GM12874 (cell line): ENCODE data around the gene TMEM63A.

Source experiments
- TF ChIP-seq, protein P1 (sequence below): IDR thresholded peaks from 2 replicates; pipeline ENCODE4 v1.5.1; 2011; ENCODE audit warnings: low read depth, mild to moderate bottlenecking, control low read depth, low read length, moderate library complexity; ENCODE audit not compliant: insufficient read depth

Gene TMEM63A

DNA sequence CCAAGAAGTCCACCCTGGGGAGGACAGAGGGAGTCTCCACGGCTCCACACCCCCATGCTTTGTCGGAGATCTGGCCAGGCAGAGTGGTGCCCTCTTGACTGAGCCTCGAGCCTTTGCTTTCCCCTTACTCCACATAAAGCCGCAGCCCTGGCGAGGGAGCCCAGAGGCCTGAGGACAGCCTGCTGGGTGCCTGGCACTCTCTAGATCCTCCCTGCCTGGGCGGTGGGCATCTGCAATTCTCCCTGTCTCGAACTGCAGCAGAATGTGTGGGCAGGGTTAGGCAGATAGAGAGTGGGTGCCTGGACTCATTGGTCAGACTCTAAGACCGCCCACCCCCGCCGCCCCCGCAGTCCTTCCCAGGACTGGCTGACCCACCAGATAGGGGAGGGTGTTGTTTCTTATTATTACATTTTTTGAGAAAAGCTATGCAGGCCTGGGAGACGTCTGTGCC lies 58.3 kb downstream of the TMEM63A start:
- TF ChIP-seq, protein P1, sequence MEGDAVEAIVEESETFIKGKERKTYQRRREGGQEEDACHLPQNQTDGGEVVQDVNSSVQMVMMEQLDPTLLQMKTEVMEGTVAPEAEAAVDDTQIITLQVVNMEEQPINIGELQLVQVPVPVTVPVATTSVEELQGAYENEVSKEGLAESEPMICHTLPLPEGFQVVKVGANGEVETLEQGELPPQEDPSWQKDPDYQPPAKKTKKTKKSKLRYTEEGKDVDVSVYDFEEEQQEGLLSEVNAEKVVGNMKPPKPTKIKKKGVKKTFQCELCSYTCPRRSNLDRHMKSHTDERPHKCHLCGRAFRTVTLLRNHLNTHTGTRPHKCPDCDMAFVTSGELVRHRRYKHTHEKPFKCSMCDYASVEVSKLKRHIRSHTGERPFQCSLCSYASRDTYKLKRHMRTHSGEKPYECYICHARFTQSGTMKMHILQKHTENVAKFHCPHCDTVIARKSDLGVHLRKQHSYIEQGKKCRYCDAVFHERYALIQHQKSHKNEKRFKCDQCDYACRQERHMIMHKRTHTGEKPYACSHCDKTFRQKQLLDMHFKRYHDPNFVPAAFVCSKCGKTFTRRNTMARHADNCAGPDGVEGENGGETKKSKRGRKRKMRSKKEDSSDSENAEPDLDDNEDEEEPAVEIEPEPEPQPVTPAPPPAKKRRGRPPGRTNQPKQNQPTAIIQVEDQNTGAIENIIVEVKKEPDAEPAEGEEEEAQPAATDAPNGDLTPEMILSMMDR, result no peak

GRCh38 chr1:225822655-225823403 lies 59.4 kb downstream of the TMEM63A start:
- TF ChIP-seq, protein P1, result no peak

DNA sequence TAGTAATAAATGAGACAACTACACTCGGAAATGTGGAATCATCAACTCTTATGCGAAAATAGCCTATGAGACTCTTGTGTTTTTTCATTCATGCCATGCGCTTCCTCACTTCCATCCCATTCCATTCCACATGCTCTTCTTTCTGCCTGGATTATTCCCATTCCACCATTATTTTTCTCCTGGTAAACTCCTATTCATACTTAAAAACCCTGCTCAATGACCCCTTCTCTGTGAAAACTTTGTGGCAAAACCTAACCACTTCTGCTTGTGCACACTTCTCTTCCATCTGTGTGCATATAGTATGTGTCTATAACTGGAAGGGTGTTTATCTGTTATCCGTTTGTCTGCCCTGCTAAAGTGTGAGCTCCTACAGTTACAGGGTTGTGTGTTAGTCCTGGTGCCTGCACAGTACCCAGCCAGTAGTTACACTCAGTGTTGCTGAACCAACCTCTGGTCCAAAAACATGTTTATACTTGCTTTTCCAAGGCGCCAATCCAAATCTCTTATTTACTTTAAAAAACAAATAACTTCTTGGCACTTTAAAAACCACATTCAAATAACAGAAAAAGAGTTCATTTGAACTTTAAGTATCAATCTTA lies 61.6 kb downstream of the TMEM63A start:
- TF ChIP-seq, protein P1, result no peak

DNA sequence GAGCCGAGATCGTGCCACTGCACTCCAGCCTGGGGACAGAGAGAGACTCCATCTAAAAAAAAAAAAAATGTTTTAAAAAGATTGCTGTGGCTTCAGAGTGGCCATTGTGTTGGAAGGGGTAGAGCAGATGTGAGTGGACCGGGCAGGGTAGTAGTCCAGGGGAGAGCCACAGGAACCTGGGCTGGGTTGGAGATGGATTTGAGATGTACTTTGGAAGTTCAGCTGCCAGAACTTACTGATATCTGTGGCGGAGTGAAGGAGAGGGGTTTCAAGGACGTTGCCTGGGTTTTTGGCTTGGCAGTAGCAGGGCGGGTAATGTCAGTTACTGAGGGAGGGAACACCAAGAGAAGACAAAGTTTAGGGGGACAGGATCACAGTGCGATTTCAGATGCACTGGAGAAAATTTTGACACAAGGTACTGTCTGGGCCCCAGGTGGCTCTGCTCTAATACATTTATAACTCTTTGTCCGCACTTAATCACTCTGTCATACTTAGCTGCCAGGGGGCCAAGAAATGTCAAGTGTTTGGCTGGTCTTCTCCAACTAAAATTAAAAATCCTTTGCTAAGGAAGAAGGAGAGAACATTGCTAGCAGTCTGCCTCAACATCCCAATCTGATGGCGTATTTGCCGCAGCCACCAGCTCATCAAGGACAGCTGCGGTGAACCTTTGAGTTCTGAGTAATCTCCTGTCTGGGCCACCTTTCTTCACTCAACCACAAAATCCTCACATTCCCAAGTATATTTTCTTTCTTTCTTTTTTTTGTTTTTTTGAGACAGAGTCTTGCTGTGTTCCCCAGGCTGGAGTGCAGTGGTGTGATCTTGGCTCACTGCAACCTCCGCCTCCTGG lies 62.6 kb downstream of the TMEM63A start:
- TF ChIP-seq, protein P1, result no peak

DNA sequence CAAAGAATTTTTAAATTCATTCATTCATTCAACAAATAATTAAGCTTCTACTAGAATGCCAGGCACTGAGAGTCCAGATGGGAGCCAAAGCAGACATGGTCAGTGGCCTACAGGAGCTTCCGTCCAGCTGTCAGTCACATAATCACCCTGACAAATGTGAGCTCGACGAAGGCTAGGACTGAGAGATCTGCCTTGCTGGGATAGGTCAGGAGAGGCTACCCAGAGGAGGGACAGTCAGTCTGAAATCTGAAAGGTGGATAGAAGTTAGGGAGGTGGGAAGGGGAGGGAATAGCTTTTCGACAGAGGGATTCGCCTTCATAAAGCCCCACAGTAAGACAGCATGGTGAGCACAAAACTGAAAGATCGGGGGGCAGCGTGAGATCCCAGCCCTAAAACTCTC lies 64.0 kb downstream of the TMEM63A start:
- TF ChIP-seq, protein P1, result no peak

GRCh38 chr1:225817611-225818061 lies 64.5 kb downstream of the TMEM63A start:
- TF ChIP-seq, protein P1, result no peak
